ENCODE results near the gene TP53AIP1.

TP53AIP1 gene

DNA sequence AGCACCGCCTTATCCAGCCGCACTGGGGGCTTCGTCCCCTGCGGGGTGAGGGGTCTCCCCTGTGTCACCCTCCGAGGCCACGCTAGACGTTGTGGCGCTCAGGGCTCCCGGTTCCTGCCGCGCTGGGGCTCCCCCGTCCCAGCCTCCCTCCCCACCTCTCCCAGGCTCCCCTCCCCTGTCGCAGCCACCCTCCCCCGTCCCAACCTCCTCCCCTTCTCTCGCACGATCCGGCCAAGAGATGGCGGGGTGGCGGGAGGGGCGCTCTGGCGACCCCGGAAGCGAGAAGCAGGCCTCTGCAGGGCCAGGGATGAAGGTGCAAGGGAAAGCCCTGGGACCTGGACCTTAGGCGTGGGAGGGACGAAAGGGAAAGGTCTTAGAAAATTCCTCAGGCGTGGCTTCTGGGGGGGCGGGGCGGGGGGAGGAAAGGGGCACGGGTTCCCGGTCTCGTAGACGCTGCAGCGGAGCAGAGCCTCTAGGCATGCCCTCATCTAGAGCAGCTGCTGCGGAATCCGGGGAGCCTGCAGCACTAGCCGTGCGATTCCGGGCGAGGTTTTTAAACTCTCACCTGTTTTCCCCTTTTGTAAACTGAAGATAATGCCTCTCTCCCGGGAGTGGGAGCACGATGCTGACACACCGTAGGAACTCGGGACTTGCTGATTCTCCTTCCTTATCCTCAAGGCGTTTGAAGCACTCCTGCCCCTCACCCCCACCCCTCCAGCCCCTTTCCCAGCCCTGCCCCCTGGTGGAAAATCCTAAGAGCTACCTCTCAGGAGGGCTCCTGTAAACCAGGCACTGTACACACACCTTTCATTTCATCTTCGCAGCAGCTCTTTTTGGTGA is 37.1 kb downstream of the TP53AIP1 start:
- DNase-seq (ENCODE audit: low read depth): no peak

DNA sequence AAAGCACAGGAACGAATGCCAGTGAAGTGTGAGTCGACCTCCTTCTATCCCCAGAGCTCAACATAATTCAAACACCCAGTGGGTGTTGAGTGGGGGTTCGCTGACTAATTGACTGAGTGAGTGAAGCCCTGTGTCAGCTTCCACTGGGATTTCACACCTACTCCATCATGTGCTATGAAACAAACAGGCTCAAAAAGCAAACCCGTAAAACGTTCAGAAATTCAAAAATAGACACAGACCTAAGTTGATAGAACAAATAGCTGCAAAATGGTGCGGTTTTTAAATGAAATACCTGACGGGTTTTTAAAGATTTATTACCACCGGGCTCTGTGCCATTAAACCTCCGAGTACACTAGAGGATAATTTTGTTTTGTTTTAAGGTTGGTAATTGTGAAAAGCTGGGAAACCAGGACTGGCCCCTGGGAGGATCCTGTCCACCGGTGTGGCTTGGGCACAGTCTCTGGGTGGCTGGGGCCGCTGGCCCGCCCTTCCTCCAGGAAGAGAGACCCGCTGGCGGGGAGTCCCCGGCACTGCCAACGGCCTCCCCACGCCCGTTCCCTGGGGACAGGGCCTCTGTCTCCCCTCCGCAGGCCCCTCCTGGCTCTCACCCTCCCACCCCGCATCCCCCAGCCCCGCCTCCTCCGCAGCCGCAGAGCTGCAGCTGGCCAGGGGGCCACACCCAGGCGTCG is 37.9 kb downstream of the TP53AIP1 start:
- no peak for DNase-seq (ENCODE audit: low read depth)

DNA sequence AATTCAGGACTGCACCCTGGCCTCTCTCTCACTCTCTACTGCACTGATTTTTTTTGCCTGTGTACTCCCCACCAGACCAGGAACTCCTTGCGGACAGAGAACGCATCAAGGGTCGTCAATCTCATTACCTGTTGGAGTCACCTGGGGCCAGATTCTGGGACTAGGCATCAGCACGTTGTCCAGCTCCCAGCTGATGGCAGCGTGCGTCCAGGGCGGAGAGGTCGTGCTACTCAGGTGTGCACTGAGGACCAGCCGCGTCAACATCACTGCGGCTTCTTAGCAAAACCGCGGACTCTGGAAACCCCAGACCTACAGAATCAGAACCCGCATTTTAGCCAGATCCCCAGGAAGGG is 38.4 kb downstream of the TP53AIP1 start:
- no peak for DNase-seq (ENCODE audit: low read depth)

DNA sequence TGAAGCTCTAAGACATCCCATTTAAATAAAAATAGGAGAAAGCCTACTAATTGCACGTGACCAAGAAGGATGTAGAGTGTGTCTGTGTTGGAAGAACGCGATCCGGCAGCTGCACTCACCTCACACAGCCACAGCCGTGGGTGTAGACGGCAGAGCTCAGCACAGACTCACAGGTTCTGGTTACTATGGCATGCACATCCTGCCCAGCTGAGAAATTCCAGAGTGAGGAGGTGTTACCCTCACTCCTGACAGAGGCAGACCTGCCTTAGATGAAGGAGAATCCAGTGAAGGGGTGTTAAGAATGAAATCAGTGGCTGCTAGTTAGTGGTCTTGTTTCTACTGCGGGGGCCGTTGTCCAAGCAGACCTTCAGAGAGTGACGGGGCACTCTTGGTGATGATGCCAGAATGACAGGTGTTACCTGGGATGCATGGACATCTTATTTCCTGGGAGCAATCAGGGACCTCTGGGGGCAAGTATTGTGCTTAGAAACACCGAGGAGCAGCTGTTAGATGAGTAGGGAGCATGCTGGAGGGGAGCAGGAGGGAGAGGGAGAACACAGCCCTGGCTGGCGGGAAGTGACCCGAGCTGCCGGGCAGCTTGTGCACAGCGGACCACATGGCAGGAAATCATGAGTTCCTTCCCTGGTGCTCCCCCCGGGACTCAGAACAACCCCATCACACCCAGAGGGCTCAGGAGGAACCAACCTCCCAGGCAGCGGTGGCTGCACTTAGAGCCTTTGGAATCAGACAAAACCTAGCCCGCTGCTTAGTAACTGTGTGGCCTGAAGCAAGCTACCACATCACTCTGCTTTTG is 39.2 kb downstream of the TP53AIP1 start:
- DNase-seq (ENCODE audit: low read depth): no peak

DNA sequence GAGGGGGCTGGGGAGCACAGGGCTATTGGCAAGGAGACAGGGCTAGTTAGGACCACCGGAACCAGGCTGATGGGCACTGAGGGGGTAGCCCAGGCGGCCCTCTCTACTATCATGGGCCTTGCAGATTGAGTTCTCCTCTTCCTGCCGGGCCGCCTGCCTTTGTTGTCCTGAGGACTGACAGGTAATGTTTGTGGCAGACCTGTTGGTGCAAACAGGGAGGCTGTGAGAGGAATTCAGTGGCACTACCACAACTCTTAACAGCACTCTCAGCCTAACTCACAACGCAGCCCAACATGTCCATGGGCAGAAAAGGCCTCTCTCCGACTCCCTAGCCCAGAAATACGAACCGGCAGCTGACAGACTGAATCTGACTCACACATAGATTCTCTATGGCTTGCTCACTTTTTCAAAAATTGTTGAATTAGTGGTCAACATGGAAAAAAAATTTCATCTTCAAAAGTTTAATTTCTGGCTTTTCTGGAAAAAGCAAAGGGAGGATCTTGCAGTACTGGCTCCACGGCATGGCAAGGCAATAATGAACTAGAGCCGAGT is 40.1 kb downstream of the TP53AIP1 start:
- DNase-seq (ENCODE audit: low read depth): no peak

DNA sequence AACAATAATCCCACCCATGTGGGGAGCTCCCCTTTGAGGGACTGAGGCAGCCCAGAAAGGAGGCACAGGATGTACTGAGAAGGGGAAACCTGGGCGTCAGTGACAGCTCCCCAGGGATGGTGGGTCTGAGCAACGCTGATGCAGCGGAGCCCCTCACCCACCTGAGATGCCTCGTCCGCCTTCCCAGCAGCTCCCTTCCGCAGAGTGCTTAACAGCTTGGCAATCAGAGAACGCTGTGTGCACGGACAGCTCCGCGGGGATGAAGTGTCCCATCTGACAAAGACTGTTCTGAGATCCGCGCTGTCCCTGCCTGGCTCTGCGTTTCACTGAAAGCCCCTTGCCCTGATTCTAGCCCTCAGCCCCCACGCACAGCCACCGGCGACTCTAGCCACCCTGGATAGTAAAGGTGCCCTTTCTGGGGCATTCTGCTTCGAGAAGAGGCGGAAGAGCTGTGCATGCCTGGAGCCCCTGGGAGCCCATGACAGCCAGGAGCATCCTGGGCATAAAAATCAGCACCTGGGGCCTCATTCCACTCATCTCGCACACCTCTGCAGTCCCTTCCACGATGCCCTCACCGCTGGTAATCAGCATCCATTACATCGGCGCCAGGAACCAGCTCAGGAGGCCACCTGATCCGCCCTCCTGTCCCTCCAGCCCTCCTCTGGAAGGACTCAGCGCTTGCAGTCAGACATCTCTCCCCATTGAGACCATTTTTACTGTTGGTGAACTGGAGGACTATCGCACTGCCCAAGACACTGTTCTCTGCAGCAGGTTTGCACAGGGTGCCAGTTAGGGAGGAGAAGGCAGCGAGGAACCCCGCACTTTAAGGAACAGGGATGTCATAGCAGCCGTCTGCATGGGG is 40.8 kb downstream of the TP53AIP1 start:
- no peak for DNase-seq (ENCODE audit: low read depth)

DNA sequence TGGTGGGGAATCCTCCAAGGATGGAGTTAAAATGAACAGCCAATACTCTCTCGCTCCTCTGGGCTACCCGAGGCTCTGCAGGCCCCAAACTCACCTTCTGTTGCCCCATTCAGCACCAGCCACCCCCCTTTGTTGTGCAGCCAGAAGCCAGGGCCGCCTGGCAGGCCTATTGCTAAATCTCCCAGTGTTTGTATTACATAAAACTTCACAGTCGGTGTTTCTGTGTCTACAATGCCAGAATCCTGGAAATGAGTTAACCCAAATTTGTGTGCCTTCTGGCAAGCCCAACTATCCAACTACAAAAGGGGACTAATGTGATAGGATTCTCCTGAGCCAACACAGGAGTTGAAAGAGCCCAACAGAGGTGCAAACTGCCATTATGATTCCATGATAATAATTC is 42.2 kb downstream of the TP53AIP1 start:
- no peak for DNase-seq (ENCODE audit: low read depth)

DNA sequence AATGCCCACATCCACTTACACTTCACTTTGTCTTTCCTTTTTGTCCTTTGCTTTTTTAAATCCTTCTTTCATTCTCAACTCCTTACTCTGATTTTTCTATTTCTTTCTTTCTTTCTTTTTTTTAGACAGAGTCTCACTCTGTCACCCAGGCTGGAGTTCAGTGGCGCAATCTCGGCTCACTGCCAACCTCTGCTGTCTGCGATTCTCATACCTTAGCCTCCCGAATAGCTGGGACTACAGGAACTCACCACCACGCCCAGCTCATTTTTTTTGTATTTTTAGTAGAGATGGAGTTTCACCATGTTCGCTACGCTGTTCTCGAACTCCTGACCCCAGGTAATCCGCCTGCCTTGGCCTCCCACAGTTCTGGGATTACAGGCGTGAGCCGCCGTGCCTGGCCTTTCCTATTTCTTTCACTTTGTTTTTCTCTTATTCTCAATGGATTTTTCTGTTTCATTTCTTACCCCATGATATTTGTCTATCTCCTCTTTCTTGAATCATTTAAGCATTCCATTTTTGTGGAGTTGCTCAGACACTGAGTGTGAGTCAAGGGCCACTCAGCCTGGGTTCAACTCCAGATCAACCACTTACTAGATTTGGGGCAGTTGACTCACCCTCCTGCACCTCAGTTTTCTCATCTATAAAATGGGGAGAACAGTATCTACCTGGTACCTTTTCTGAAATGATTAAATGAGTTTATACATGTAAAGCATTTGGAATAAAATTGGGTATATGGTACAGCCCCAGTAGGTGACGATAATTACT is 43.9 kb downstream of the TP53AIP1 start:
- DNase-seq (ENCODE audit: low read depth): no peak

DNA sequence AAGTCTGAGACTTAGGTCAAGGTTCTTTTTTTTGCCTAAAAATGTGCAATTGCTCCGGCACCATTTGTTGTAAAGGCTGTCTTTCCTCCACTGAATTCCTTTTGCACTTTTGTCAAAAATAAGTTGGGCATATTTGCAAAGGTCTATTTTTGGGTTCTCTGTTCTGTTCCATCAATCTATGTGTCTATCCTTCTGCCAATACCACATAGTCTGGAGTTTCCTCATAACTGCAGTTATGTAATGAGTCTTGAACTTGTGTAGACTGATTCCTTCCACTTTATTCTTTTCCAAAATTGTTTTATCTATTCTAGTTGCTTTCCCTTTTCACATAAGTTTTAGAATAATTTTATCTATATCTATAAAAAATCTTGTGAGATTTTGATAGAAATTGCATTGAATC is 44.8 kb downstream of the TP53AIP1 start:
- DNase-seq (ENCODE audit: low read depth): no peak

DNA sequence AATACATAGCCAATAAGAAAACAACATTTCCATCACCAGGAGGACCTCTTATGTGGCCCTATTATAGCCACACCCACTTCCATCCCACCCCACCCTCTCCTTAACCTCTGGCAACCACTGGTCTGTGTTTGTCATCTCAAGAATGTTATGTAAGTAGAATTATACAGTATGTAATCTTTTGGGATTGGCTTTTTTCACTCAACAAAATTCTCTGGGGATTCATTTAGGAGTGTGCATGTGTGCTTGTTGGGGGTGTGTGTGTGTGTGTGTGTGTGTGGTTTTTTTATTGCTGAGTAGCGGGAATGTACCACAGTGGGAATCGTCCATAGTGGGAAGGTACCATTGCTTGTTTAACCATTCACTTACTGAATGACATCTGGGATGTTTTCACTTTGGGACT is 46.3 kb downstream of the TP53AIP1 start:
- no peak for DNase-seq (ENCODE audit: low read depth)

DNA sequence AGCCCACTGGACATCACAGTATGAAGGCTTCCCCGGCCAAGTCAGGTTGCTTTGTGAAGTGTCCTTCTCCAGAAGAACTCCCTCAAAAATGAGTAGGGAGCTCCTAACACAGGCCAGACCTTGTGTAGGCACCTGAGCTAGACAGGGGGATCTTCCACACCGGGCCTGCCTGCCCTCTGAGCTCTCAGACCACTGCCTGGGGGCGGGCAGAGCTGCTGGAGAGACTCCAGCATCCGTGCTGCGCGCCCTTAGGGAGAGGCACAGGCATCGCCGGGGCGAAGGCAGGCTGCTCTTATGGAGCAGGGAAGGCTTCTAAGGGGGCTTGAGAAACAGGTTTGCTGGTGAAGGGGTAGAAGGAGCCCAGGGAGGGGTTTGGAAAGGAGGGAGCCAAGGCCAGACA is 47.1 kb downstream of the TP53AIP1 start:
- no peak for DNase-seq (ENCODE audit: low read depth)

DNA sequence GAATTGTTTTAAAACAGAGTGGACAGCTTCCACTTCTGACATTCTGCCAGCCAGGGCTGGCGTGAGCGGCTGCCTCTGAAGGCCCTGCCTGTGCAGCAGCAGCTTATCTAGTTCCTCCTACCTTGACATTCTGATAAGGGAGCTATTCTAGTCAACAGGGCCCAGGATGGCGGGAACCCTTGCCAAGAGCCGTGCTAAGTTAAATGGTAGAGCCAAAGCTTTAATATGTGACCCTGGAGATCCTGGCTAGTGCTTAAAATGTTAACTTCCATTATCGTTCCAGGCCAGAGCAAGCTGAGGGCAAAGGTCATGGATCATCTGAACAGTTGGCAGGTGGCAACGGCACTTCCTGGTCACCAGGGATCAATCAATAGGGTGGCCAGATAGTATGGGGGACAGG is 48.0 kb downstream of the TP53AIP1 start:
- DNase-seq (ENCODE audit: low read depth): no peak

DNA sequence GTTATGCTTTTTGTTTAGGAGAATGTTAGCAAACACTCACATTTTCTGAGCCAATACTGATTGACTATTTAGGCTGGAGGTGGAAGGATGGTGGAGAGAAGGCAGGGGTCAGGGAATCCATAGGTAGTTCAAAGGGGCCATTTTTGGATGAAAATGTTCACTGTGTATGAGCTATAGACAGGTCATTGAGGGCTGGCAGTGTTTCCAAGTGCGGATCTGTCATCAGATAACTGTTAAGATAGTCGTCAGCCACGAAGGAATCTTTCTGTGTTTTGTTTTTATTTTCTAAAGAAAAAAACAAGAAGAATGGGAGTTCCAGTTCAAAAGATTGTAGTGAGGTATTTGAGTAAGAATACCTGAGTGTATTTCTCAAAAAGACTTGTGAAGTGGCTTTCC is 48.4 kb downstream of the TP53AIP1 start:
- no peak for DNase-seq (ENCODE audit: low read depth)

DNA sequence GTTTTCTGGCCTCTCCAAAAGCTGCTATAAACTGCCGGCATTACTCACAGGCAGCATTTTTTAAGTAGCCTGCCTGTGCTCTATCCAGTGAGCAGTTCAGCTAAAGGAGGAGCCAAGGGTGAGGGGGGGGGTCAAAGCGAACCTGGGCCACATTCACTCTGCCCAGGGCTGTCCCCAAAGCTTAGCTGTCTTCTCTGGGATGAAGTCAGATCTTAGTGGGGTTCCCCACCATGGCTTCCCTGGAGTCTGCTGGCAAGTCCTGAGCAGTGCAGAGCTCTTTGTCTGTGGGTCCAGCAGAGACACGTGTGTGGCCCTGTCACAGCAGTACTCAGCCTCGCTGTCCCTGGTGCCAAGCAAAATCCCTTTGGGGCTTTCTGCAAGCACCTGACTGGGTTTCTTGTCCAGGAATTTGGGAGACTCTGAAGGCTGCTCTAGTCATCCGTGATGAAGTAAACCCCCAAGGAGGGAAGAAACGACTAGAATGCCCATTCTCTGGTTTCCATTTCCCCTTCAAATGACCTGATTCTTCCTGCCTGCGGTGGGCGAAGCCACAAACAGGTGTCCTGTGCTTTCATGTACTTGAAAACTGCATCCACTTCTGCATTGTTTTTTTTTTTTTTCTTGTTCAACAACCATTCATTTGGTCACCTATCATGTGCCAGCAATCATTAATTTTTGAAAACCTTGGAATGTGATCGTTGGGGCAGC is 48.9 kb downstream of the TP53AIP1 start:
- DNase-seq (ENCODE audit: low read depth): no peak

DNA sequence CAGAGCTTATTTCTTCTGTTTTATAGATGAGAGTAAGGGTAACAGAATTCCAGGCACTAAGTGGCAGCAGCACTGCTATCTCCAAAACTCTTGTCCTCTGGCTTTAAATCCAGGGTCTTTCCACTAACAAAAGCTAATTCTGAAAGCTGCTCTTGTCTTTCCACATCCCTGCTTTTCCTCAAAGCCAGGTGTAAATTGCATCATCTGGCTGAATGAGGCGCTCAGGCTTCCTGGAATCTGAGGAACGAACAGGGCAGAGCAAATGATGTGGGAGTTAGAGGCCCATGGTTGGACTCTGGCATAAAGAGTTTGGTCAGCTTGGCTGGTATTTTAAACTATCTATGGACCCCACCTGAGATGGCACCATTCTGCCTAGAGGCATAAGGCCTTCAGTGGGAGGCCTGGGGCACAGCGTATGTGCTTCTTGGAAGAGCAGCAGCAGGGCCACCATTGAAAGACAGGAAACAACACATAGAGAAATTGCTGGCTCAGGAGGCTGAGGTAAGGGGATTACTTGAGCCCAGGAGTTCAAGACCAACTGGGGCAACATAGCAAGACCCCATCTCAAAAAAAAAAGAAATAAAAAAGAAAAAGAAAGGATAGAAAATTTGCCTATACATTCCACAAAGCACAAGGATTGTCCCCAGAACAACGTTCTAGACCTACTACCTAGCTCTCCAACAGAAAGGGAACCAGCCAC is 49.7 kb downstream of the TP53AIP1 start:
- DNase-seq (ENCODE audit: low read depth): no peak

DNA sequence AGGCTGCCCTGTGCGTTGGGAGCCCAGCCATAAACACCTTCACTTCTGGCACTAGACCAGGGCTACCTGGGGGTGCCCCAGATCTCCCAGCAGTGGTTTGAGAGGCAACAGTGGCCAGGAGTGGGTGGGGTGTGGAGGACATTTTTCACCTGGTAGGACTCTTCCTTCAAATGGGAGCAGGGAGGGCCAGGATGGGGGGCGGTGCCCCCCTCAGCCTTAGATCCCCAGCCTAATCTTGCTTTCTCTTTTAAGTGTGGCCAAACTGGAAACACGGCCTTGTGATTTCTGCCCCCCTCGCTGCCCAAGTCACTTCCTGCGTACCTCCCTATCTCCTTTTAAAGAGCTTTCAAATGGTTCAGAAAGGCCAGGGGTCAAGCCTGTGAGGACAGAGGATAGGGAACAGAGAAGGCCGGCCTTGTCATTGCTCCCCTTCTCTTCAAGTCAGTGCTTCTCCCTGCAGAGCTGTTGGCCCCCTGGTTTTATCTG is 50.7 kb downstream of the TP53AIP1 start:
- no peak for DNase-seq (ENCODE audit: low read depth)

DNA sequence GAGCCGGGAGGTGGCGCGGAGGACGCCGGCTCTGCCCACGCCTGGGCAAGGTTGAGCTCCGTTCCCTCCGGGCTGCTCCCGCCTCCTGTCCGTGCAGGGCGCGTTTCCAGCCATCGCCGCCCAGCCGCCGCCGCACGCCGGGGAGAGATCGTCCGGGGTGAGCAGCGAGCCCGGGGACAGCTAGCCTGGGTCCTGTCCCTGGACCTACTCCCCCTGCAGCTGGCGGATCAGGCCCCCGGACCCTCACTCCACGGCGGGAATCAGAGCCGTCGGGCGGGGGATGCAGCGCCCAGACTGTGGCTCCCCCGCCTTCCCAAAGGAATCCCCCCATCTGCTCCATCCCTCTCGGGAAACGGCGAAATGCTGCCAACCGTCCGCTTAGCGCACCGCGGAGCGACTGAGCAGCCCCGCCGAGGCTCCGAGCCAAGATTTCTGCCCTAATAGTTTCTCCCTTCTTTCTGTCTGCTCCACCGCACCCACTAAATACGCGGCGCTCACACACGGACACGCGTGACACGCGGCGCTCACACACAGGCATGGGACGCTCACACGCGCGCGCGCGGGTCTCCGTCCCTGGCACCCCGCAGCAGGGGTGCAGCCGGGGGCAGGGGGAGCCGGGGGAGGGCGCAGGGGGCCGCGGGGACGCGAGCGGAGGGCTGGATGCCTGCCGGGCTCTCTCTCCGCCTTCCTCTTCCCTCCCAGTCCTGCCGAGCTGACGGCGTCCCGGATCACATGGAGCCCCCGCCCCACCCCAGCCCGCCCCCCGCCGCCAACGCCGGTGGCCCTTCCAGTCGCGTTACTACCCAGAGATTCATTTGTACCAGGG is 51.9 kb downstream of the TP53AIP1 start, which contains the start of gene KCNJ5:
Gene KCNJ5, plus strand, starts transcription at position 814 of the 826 bp plus-strand sequence. CDS start 19,918 bp downstream, outside the sequence.
- no peak for DNase-seq (ENCODE audit: low read depth)

DNA sequence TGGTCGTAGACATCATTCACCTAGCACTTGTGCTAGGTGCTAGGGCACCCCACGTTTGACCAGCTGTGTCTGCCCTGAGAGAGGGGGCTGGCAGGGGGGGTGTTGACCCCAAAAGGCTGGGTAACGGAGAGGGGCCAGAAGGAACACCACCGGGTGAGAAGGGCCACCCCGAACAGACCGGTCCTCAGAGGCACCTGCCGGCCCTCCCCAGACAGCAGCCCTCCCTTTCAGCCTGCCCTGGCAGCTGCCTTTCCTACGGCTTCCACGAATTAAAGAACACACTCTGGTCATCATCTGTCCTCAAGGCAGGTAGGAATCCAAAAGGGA is 52.5 kb downstream of the TP53AIP1 start:
- no peak for DNase-seq (ENCODE audit: low read depth)

Data from stimulated activated CD8-positive, alpha-beta memory T cell treated with anti-CD3 and anti-CD28 coated beads, Interleukin-12 subunit alpha, Interleukin-12 subunit beta, amount 100 ng/mL, for 4 hours (primary cell).